ENCODE results near the gene PNPO. TPM values are rescaled to one million over a fixed set of nuclear protein-coding genes. Genes with fewer than 3 reads are reported as not detected.
"Not testable (repeated sequence)": the region's sequence is repeated elsewhere in the genome, so short reads cannot be mapped to it uniquely, and the experiment has no call there.

PNPO gene
- total RNA-seq, 1 donor from 2014 or later = 7.5 TPM

DNA sequence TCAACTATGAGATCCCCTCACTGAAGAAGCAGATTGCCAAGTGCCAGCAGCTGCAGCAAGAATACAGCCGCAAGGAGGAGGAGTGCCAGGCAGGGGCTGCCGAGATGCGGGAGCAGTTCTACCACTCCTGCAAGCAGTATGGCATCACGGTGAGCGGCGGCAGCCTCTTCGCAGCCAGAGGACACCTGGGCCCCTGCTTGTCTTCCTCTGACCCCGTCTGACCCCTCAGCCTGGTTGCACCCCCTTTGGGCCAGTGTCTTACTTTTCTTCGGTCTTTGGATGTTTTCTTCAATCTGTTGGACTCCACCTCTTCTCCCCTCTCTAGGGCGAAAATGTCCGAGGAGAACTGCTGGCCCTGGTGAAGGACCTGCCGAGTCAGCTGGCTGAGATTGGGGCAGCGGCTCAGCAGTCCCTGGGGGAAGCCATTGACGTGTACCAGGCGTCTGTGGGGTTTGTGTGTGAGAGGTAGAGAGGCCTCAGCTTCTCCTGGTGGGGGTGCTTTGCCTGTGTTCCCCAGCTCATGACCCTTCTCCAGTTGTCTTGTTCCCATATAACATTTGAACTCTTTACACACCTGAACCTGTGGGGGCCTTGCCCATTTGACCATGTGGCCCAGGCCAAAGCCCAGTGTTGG is 33.9 kb downstream of the PNPO start:
- DNase-seq = no peak

- no peak for DNase-seq
Observed at GRCh38 chr17:47975823-47976205, 34.4 kb downstream of the PNPO start.

- no peak for DNase-seq
Observed at GRCh38 chr17:47978324-47978723, 37.0 kb downstream of the PNPO start.

DNA sequence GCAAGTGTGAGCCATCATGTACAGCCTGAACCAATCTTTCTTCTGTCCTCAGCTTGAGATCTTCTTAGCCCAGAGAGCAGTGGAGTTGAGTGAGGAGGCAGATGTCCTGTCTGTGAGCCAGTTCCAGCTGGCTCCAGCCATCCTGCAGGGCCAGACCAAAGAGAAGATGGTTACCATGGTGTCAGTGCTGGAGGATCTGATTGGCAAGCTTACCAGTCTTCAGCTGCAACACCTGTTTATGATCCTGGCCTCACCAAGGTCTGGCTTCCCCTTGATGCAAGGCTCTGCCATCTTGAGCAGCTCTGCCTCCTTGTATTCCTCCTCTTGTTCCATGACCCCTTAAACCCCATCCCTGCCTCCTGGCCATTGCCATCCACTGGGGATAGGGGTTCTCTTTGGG is 39.2 kb downstream of the PNPO start:
- no peak for DNase-seq

- DNase-seq = no peak
Observed at GRCh38 chr17:47981462-47981861, 40.1 kb downstream of the PNPO start.

DNA sequence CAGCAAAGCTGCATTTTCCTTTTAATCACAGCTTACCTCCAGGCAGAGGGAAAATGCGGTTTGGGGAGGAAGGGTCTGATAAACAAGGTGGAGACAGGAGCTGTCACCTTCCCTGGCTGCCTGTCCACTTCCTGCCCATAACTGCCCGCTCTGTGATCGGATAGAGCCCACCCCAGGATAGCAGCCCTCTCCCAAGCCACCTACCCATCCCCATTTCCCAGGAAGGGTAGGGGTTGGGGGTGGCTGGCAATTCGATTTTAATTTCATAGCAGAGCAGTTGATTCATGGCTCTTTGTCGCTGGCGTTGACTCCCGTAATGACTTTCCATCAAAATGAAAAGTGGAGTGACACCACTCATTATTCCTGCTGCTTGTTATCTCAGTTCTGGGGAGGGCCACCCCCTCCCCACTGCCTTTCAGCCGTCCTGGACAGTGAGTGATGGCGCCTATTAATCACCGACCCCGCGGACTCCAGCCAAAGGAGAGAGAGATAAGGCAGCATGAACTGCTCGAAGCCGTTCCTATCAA is 40.8 kb downstream of the PNPO start:
- DNase-seq = no peak

- DNase-seq = no peak
Observed at GRCh38 chr17:47982645-47983390, 41.4 kb downstream of the PNPO start.

GRCh38 chr17:47983492-47984223 is 42.3 kb downstream of the PNPO start:
- no peak for DNase-seq

GRCh38 chr17:47986520-47986919 is 45.1 kb downstream of the PNPO start:
- DNase-seq = no peak

GRCh38 chr17:47987240-47987835 is 46.0 kb downstream of the PNPO start:
- no peak for DNase-seq

GRCh38 chr17:47988445-47988844 is 47.1 kb downstream of the PNPO start:
- not testable (repeated sequence) for DNase-seq

- DNase-seq = no peak
Observed at GRCh38 chr17:47989159-47989558, 47.8 kb downstream of the PNPO start.

GRCh38 chr17:47989700-47990099 is 48.3 kb downstream of the PNPO start:
- no peak for DNase-seq

- DNase-seq = no peak
Observed at GRCh38 chr17:47990962-47991731, 49.8 kb downstream of the PNPO start.

DNA sequence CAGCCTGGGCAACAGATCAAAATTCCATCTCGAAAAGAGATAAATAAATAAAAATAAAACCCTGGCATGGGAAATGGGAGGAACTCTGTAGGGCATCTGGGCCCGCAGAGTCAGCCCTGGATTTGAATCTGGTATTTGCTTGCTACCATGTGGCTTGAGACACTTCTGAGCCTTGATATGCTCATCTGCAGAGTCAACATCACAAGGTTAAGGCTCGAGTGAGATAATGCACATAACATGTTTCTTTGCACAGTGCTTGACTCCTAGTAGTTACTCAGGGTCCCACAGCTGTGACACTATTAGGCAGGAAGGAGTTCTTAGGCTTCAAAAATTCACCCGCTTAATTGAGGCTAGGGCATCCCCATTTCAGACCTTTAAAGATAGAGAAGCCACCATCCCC is 50.8 kb downstream of the PNPO start:
- no peak for DNase-seq

DNA sequence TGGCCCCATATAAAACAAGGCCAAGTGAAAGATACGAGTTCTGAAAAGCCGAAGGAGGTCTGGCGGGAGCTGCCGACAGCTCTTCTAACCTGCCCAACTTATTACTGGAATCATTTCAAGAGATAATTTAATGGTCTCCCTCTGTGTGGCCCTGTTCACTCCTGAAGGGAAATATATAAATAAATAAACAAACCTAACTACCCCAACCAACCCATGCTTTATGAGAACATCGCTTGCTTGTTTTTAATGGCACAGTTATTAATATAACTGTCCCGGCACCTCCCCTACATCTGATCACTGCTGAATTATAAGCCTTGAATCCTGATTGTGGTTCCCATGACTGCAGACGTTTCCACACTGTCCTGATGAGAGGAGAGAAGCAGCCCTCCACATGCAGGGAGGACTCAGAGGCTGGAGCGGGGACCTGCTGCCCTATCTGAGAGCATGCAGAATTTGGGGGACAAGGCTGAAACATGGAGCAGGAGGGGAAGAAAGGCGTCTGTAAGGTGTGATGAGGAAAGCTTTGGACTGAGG is 51.7 kb downstream of the PNPO start:
- DNase-seq = no peak

DNA sequence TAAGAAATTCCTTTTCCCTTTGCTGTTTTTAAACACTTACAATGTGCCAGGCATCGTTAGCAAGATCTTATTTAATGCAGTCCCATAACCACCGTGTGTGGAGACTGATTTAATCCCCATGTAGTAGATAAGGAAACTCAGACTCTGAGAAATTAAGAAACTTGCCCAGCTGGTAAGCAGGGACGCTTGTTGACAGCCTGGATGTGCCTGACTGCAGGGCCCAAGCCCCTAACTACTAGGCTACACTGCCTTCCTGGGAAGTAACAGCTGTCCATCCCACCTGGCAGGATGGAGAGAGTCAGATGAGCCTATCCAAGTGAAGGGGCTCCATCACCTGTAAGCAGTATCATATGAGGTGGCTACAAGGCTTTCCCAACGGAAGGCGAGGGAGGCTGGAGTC is 52.6 kb downstream of the PNPO start:
- no peak for DNase-seq

DNA sequence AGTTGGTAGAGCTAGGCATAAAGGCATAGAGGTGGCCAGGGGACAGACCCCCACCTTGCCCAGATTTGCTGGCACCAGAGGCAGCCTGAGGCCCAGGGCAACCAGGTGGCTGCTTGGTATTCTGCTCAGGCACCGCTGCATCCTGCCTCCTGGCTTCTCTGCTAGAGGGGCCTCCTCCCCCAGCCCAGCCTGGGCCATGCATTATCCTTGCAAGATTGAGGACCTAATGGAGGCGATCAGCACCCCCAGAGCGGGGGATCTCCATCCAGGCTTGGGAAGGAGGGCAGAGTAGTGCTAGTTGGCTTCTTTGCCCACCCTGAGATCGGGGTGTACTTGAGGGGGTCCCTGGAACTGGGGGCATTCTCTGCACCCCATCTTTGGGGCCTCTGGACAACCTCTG is 53.4 kb downstream of the PNPO start:
- no peak for DNase-seq

DNA sequence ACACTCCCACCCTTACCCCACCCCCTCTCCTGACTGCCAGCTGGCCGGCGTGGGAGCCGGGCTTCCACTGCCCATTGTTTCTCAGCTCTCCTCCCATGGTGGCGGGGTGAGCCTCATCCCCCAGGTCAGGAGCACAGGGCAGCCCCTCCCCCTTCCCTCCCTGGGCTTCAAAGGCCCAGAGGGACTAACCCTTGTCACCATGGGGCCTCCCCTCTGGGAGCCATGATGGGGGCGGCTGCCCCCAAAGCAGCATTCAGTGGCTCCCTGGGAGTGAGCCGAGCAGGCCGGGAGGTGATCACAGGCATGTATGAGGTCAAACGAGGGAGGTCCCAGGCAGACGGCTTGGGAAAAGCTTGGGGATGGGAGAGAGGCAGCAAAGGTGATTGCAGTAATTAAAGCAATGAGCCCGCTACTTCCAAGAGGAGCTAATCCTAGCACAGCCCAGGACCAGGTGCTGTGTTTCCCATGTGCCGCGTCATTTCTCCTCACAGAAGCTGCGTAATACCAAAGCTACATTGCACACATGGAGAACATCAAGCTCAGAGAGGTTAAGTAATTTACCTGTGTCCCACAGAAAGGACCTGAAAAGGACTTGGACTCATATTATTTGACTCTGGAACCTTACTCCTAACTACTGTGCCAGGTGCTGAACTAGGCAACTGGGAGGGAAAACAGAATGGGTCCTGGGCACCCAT is 54.0 kb downstream of the PNPO start:
- DNase-seq = no peak

DNA sequence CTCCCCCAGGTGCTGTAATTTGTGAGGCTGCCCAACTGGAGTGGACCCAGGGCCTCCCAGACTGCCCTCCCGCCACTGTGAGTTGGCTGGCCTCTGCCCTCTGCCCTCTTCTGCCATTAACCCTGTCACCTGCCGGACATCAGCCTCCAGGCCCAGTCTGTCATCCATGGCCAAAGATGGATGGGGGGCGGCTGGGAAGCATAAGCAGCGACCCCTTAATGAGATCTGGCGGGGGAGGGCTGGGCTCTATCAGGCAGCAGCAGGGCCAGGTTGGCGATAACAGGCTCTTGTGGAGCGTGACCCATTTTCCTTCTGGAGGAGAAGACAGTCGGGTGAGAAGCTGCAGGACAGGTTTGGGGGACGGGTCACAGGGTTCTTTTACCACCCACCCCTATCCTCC is 54.8 kb downstream of the PNPO start:
- no peak for DNase-seq

DNA sequence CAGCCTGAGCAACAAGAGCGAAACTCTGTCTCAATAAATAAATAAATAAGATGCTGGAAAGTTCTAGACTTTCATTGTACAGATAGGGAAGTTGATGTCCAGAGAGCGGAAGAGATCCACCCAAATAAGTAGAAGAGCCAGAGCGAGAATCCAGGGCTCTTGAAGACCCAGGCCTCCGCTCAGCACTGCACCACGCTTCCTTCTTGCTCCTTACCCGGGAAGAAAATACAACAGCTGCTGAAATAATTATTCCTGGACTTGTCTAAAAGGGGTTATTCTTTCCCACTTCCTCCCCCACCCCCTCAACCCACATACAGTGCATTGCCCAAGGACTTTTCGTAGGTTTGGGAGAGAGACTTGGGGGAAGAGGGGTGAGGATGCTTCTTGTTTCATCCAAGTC is 56.2 kb downstream of the PNPO start:
- no peak for DNase-seq

All from occipital lobe (tissue), 2 donors.